ENCODE results near the gene GAS6.

The GAS6 gene

DNA sequence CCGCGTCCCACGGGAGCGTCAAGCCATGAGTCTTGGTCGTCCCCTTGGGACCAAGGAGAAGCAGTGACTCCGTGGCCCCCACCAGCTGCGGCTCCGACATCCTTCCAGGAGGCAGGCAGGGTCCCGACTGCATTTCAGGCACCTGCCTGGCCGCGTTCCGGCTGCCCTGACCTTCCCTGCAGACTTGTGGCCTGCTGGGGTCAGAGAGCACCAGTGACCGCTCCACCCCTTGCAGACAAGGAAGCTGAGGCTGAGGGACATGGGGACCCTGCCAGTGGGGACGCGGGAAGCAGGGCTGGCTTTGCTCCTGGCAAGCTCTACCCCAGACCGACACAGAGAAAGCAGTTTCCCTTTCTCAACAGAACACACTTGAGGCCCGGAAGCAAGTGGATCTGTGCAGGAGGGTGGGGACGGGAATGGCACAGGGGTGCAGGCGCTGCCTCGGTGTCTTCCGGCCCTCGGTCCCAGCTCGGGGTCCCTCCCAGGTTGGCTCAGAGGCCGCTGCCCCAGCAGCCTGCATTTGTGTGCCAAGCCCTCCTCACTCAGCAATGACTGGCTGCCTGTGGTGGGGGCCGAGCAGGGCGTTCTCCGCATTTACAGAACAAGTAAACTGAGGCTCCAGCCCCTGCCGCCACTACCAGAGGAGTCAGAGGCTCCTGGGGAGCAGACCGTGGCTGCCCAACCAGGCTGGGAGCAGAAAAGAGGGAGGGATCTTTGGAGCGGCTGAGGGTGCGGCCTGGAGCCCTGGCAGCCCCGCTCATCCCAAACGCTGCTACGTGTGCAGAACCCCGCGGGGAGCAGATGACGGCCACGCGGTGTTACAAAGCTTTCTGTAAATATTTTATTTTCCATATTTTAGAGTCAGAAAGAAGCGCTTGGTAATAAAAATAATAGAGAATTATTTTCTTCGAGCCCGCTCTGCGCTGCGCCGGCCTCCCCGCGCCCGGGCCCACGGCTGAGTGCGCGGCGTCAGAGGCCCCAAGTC, 43.9 kb downstream of the GAS6 start:
- DNase-seq (ENCODE audit: low spot score): no peak

DNA sequence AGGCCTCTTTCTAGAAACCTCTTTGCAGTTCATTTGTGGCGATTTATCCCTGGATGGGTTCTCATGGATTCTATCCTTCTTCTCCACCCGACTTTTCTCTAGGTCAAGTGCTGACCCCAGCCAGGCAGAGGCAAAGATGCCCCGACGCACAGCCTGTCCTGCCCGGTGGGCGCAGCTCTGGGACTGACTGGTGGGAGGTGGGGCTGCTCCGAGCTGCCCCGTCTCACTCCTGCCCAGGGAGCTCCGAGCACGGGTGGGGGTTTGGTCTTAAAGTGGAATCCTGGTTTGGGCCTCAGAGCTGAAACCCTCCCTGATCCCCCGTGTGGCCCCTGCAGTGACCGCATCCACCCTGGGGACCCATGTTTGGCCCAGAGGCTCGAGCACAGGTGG, 44.5 kb downstream of the GAS6 start:
- DNase-seq (ENCODE audit: low spot score): no peak

DNA sequence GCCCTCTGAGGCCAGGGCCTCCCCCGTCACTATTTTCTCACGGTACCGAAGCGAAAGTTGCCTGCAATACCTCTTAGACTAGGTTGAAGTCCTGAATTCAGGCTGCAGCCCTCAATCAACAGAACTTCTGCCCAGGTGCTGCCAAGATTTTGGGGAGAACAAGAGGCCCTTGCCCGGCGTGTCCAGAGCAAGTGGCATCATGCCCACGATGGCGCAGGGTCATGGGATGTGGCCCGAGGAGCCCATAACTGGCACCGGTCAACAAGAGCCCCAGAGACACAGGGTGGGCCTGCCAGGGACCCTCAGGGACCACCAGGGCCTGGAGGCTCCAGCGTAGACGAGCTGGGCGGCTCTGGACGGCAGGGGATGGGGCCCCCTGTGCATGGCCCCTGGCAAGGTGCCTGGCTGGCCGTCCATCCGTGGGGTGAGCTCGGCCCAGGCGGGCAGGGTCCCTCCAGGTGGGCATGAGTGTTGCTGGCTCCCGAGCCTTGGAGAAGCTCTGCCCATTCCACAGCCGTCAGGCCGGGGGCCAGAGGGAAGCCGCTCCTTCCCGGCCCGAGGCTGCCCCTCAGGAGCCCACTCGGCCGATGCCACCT, 45.1 kb downstream of the GAS6 start:
- no peak for DNase-seq (ENCODE audit: low spot score)

DNA sequence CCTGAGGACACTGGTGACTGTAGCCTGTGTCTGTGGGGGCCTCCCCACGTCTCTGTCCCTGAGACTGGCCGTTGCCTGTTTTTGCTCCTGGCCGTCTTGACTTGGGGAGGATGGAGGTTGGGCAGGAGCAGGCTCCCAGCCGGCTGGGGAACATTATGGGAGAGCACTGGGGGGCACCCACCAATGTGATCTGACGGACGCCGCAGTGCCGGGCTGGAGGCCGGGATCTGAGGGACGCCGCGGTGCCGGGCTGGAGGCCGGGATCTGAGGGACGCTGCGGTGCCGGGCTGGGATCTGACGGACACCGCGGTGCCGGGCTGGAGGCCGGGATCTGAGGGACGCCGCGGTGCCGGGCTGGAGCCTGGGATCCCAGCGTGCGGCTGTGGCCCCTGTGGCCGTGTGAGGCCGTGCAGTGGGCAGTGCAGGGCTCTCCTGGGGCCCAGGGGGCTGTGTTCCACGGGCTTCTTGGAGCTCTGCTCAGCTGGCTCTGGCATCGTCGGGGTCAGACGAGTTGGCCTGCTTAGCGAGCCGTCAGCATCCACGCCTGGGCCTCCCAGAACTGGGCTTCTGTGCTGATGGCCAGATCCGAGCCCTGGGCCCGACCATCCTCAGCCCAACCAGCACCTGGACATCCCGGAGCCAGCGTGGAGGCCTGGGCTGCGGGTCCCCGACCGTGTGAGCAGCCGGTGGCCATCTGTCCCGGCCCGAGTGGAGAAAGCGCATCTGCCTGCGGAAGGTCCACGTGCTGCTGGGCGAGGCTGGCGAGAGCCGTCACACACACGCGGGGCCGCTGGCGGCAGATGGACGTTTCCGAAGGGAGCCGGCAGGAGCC, 45.8 kb downstream of the GAS6 start:
- DNase-seq (ENCODE audit: low spot score): no peak

- DNase-seq (ENCODE audit: low spot score): peak; percentile 83
Observed at GRCh38 chr13:113816946-113817859, 46.7 kb downstream of the GAS6 start.

DNA sequence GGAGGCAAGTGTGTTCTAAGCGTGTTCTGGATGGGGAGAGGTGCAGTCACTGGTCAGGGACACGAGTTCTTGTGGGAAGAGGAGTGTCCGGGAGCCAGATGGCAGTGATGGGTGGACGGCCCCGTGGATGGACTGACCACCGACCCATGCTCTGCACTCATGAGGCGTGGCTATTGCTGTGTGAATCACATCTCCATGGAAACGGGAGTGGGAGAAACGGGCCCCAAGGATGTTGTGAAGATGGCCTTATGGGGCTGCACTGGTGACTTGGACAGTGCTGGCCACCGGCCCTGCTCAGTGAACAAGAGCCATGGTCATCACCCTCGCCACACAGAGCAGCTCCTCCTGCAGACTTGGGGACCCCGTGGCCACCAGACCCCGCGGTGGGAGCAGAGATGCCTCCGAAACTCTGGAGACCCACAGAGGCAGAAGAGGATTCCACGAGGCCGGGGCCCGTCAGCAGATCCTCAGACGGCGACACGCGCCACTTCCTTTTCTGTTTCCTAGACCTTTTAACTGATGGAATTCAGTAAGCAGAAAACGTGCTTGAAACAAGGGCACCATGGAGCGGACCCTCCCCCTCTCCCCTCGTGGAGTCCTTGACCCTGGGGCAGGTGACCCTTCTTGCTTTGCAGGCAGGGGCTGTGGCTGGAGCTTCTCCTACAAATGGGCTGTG, 47.5 kb downstream of the GAS6 start:
- DNase-seq (ENCODE audit: low spot score): no peak

GRCh38 chr13:113815151-113816058, 48.5 kb downstream of the GAS6 start:
- DNase-seq (ENCODE audit: low spot score): no peak

GRCh38 chr13:113814435-113814821, 49.4 kb downstream of the GAS6 start:
- DNase-seq (ENCODE audit: low spot score): peak; percentile 61

DNA sequence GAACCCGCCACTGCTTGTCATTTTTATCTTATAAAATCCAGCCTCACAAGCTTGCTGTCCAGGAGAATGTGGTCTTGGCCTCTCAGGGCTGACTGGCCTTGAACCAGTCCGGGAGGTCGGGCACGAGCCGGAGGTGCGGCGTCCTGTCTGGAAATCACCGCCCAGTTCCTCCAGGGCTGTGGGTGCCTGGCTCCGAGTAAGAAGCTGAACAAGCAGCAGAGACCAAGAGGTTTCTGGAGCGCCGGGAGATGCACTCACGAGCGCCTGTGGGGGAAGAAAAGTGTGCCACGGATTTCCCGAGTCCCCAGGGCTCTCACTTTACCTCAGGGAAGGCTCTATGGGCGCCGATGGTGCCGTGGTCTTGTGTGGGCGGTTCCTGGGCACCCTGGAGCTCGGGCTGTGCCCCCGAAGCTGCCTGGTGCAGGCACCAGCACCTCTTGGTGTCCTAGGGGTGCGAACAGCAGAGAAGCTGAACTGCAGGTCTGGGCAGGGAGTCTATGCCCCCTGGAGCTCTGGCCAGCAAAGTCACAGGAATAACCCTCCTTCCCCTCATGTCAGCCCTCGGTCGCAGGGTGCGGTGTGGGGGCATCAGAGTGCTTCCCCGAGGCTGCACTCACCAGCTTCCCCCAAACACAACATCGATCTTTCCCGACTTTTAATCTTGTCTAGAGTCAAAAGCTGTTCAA, 50.0 kb downstream of the GAS6 start:
- DNase-seq (ENCODE audit: low spot score): no peak

- DNase-seq (ENCODE audit: low spot score): no peak
Observed at GRCh38 chr13:113813070-113813748, 50.7 kb downstream of the GAS6 start.

DNA sequence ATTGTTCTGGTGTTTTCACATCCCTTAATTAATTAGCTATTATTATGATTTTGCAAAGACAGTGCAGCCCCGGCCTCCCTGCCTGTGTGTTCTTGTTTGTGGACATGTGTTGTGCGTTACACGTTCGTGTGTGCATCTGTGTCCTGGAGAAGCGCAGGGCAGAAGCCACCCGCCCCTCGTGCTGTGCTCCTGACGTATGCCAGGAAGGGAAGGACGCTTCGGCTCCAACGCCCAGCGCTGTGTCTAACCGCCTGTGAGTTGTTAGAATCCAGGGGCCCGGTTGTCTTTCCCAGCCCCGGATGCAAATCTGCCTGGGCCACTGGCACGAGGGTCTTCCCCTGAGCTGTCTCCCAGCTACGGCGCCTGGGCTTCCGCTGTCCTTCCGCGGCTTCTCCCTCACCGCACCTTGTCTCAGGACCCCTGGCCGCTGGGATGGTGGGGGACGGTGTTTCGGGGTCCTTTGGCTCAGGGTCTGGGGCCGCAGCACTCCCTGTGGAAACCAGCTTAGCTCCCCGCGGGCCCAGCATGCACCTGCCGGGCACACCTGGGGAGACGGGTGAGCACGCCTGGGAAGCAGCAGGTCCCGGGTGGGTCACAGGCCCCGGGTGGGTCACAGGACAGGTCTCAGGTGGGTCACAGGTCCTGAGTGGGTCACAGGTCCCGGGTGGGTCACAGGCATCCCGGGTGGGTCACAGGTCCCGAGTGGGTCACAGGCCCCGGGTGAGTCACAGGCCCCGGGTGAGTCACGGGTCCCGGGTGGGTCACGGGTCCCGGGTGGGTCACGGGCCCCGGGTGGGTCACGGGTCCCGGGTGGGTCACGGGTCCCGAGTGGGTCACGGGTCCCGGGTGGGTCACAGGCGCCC, 51.5 kb downstream of the GAS6 start:
- no peak for DNase-seq (ENCODE audit: low spot score)

DNA sequence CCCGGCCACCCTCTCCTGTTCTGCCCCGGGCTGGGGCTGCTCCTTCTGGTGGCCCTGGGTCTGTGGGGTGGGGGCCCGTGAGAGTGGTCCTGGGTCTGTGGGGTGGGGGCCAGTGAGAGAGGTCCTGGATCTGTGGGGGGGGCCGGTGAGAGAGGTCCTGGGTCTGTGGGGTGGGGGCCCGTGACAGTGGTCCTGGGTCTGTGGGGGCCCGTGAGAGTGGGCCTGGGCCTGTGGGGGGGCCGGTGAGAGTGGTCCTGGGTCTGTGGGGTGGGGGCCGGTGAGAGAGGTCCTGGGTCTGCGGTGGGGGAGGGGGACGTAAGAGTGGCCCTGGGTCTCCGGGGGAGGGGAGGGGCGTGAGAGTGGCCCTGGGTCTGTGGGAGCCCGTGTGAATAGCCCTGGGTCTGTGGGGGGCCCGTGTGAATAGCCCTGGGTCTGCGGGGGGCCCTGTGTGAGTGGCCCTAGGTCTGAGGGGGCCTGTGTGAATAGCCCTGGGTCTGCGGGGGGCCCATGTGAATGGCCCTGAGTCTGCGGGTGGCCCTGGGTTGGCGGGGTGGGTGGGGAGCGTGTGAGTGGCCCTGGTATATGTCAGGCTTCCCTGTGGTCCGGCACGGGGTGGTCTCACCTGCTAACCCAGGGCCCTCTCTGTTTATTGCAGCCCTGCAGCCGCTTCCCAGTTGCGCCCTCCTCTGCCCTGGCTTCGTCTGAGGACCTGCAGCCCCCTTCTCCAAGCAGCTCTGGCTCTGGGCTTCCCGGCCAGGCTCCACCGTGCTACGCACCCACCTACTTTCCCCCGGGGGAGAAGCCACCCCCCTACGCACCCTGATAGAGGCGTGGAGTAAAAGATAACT, 52.6 kb downstream of the GAS6 start:
- DNase-seq (ENCODE audit: low spot score): no peak

- DNase-seq (ENCODE audit: low spot score): no peak
Observed at GRCh38 chr13:113810640-113811039, 53.2 kb downstream of the GAS6 start.

GRCh38 chr13:113809934-113810333, 53.9 kb downstream of the GAS6 start:
- no peak for DNase-seq (ENCODE audit: low spot score)

GRCh38 chr13:113808058-113808834, 55.6 kb downstream of the GAS6 start:
- no peak for DNase-seq (ENCODE audit: low spot score)

GRCh38 chr13:113806526-113806925, 57.4 kb downstream of the GAS6 start:
- no peak for DNase-seq (ENCODE audit: low spot score)
